Measurements from ENCODE around the gene TBC1D24. TPM values are rescaled to one million over a fixed set of nuclear protein-coding genes. Genes with fewer than 3 reads are reported as not detected.

The TBC1D24 gene
- total and polyA plus RNA-seq, 4 donors = 0.38 to 15.6 (median 5.0) TPM

- intact Hi-C loops (cut with DNase I) = no loop called here
These were observed 21.5 kb downstream of the TBC1D24 start for GRCh38 chr16:2496223-2497115.

GRCh38 chr16:2497116-2497630, 22.2 kb downstream of the TBC1D24 start:
- Histone ChIP-seq H3K4me3 (ENCODE audit: low read length in 2 of 2) (no peak overlapping the region), H3K36me3 (ENCODE audit: control insufficient read depth in 1 of 2, insufficient read depth in 2 of 2, low read length in 1 of 2) (no peaks in the 10 kb centered on the region), H3K4me1 (ENCODE audit: control insufficient read depth in 1 of 2, insufficient read depth in 2 of 2, low read length in 2 of 2) (no peaks in the 10 kb centered on the region), H3K9me3 (ENCODE audit: control insufficient read depth, low read length) (no peaks in the 10 kb centered on the region), H3K27ac (ENCODE audit: low read depth in 1 of 2, low read length in 2 of 2) (no peak overlapping the region), H3K27me3 (ENCODE audit: control insufficient read depth in 1 of 2, insufficient read depth in 2 of 2, low read length in 1 of 2) (no peaks in the 10 kb centered on the region)
- DNase-seq = peak in 1 of 2 donors; percentile 78
- WGBS, 2 donors = 23 to 26% methylated on average over 21 of the region's 21 CpGs
- intact Hi-C loops (cut with DNase I) = no loop called here
- ATAC-seq (ENCODE audit: low FRiP score) = peak; percentile 54

More at GRCh38 chr16:2496223-2497115, 21.5 kb downstream of the TBC1D24 start:
- Histone ChIP-seq H3K4me3 (ENCODE audit: low read length in 2 of 2) (no peak overlapping the region), H3K4me1 (ENCODE audit: control insufficient read depth in 1 of 2, insufficient read depth in 2 of 2, low read length in 2 of 2) (no peaks in the 10 kb centered on the region), H3K9me3 (ENCODE audit: control insufficient read depth, low read length) (no peaks in the 10 kb centered on the region), H3K27ac (ENCODE audit: low read depth in 1 of 2, low read length in 2 of 2) (no peak overlapping the region), H3K27me3 (ENCODE audit: control insufficient read depth in 1 of 2, insufficient read depth in 2 of 2, low read length in 1 of 2) (no peaks in the 10 kb centered on the region), H3K36me3 (ENCODE audit: control insufficient read depth in 1 of 2, insufficient read depth in 2 of 2, low read length in 1 of 2) (no peaks in the 10 kb centered on the region)
- ATAC-seq (ENCODE audit: low FRiP score) (no peak), DNase-seq (no peak)
- WGBS, 2 donors = 94 to 95% methylated on average over 62 of the region's 62 CpGs

DNA sequence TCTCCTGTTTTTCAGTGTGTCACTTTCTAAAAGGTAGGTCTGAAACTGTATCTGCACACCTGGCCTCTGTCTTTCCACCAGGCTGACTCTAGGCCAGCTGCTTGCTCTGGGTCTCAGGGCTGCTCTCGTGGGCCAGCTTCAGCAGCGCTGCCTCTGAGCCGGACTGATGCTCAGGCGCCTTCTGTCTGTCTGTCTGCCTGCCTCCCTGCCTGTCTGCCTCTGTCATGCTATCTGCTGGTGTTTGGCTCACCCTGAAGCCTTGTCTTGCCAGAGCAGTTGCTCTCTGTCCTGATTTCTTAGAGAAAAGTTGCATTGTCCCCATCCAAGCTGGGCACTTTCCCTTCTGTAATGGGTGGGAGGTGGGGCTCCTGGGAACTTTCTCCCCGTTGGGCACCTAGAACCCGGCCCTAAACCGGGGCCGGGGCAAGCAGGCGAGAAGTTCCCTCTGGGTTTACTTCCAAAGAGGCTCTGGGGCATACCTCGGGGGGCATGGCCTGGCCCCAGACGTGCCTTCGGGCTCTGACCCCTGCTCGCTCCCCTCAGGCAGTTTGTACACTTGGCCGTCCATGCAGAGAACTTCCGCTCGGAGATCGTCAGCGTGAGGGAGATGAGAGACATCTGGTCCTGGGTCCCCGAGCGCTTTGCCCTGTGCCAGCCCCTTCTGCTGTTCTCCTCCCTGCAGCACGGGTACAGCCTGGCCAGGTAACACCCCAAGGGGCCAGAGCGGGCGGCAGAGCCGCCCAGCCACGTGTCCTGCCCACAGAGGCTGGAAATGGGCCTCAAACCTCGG, 23.0 kb downstream of the TBC1D24 start:
- Histone ChIP-seq H3K27me3 (ENCODE audit: control insufficient read depth in 1 of 2, insufficient read depth in 2 of 2, low read length in 1 of 2) (no peaks in the 10 kb centered on the region), H3K4me1 (ENCODE audit: control insufficient read depth in 1 of 2, insufficient read depth in 2 of 2, low read length in 2 of 2) (no peaks in the 10 kb centered on the region), H3K9me3 (ENCODE audit: control insufficient read depth, low read length) (no peaks in the 10 kb centered on the region), H3K27ac (ENCODE audit: low read depth in 1 of 2, low read length in 2 of 2) (no peak overlapping the region), H3K36me3 (ENCODE audit: control insufficient read depth in 1 of 2, insufficient read depth in 2 of 2, low read length in 1 of 2) (no peaks in the 10 kb centered on the region), H3K4me3 (ENCODE audit: low read length in 2 of 2) (no peak overlapping the region)
- intact Hi-C loops (cut with DNase I) = loop anchor here in 1 of 2 donors (2.0 kb wide), 1 partner anchor 157 kb away; the partner anchor contains the start of gene ABCA3
- no peak for ATAC-seq (ENCODE audit: low FRiP score)
- DNase-seq = no peak
- 65 to 72% methylated on average over 26 of the region's 26 CpGs for WGBS, 2 donors

GRCh38 chr16:2498531-2499253, 23.8 kb downstream of the TBC1D24 start:
- ATAC-seq (ENCODE audit: low FRiP score) = no peak

GRCh38 chr16:2499454-2499853, 24.5 kb downstream of the TBC1D24 start:
- Histone ChIP-seq H3K27me3 (ENCODE audit: control insufficient read depth in 1 of 2, insufficient read depth in 2 of 2, low read length in 1 of 2) (no peaks in the 10 kb centered on the region), H3K27ac (ENCODE audit: low read depth in 1 of 2, low read length in 2 of 2) (no peak overlapping the region), H3K4me1 (ENCODE audit: control insufficient read depth in 1 of 2, insufficient read depth in 2 of 2, low read length in 2 of 2) (no peaks in the 10 kb centered on the region), H3K4me3 (ENCODE audit: low read length in 2 of 2) (no peak overlapping the region), H3K36me3 (ENCODE audit: control insufficient read depth in 1 of 2, insufficient read depth in 2 of 2, low read length in 1 of 2) (no peaks in the 10 kb centered on the region), H3K9me3 (ENCODE audit: control insufficient read depth, low read length) (no peaks in the 10 kb centered on the region)
- intact Hi-C loops (cut with DNase I) = loop anchor here in 1 of 2 donors (2.0 kb wide), 1 partner anchor 159 kb away; the partner anchor contains the start of gene ABCA3
- ATAC-seq (ENCODE audit: low FRiP score) = no peak
- no peak for DNase-seq
- 89 to 98% methylated on average over 5 to 6 of the region's 6 CpGs for whole genome bisulfite sequencing, 2 donors

More at GRCh38 chr16:2498531-2499253, 23.8 kb downstream of the TBC1D24 start:
- 45 to 48% methylated on average over 15 of the region's 15 CpGs for WGBS, 2 donors
- no peak for DNase-seq
- Histone ChIP-seq H3K4me1 (ENCODE audit: control insufficient read depth in 1 of 2, insufficient read depth in 2 of 2, low read length in 2 of 2) (no peaks in the 10 kb centered on the region), H3K27ac (ENCODE audit: low read depth in 1 of 2, low read length in 2 of 2) (no peak overlapping the region), H3K9me3 (ENCODE audit: control insufficient read depth, low read length) (no peaks in the 10 kb centered on the region), H3K4me3 (ENCODE audit: low read length in 2 of 2) (no peak overlapping the region), H3K27me3 (ENCODE audit: control insufficient read depth in 1 of 2, insufficient read depth in 2 of 2, low read length in 1 of 2) (no peaks in the 10 kb centered on the region), H3K36me3 (ENCODE audit: control insufficient read depth in 1 of 2, insufficient read depth in 2 of 2, low read length in 1 of 2) (no peaks in the 10 kb centered on the region)
- intact Hi-C loops (cut with DNase I) = loop anchor here in 1 of 2 donors (2.0 kb wide), 1 partner anchor 158 kb away; the partner anchor contains the start of gene ABCA3

GRCh38 chr16:2499890-2500429, 25.0 kb downstream of the TBC1D24 start:
- Histone ChIP-seq H3K9me3 (ENCODE audit: control insufficient read depth, low read length) (no peaks in the 10 kb centered on the region), H3K36me3 (ENCODE audit: control insufficient read depth in 1 of 2, insufficient read depth in 2 of 2, low read length in 1 of 2) (no peaks in the 10 kb centered on the region), H3K4me1 (ENCODE audit: control insufficient read depth in 1 of 2, insufficient read depth in 2 of 2, low read length in 2 of 2) (no peaks in the 10 kb centered on the region), H3K27ac (ENCODE audit: low read depth in 1 of 2, low read length in 2 of 2) (no peak overlapping the region), H3K27me3 (ENCODE audit: control insufficient read depth in 1 of 2, insufficient read depth in 2 of 2, low read length in 1 of 2) (no peaks in the 10 kb centered on the region), H3K4me3 (ENCODE audit: low read length in 2 of 2) (no peak overlapping the region)
- intact Hi-C loops (cut with DNase I) = loop anchor here (2.0 to 5.0 kb wide), 2 partner anchors 73 to 159 kb away; partner anchors contain the start of genes ABCA3 (in 2 of the 2) and CCNF (in 1 of the 2)
- WGBS, 2 donors = 87 to 90% methylated on average over 29 of the region's 29 CpGs
- DNase-seq (no peak), ATAC-seq (ENCODE audit: low FRiP score) (no peak)

DNA sequence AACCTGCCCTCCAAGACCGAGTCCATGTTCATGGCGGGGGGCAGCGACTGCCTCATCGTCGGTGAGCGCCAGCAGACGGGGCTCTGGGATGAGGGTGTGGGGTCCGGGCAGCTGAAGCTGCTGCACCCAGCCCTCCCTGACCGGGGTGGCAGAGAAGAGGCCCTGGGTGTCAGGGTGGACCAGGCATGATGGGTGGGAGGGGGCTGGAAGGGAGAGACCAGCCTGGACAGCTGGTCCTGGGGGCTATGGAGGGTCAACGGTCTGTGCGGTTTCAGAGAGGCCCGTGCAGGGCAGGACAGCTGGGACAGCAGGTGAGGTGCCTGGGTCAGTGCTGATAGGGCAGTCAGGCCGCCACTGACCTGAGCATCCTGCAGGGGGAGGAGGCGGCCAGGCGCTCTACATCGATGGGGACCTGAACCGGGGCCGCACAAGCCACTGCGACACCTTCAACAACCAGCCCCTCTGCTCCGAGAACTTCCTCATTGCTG, 25.5 kb downstream of the TBC1D24 start:
- 86 to 87% methylated on average over 20 of the region's 20 CpGs for WGBS, 2 donors

More for the DNA sequence above, 25.5 kb downstream of the TBC1D24 start:
- no peak for ATAC-seq (ENCODE audit: low FRiP score)
- no peaks in the 10 kb centered on the region for H3K27me3 ChIP-seq (ENCODE audit: control insufficient read depth in 1 of 2, insufficient read depth in 2 of 2, low read length in 1 of 2)
- H3K4me1 ChIP-seq (ENCODE audit: control insufficient read depth in 1 of 2, insufficient read depth in 2 of 2, low read length in 2 of 2) = no peaks in the 10 kb centered on the region
- no peaks in the 10 kb centered on the region for H3K9me3 ChIP-seq (ENCODE audit: control insufficient read depth, low read length)
- no peak for DNase-seq
- H3K27ac ChIP-seq (ENCODE audit: low read depth in 1 of 2, low read length in 2 of 2) = no peak overlapping the region
- H3K36me3 ChIP-seq (ENCODE audit: control insufficient read depth in 1 of 2, insufficient read depth in 2 of 2, low read length in 1 of 2) = no peaks in the 10 kb centered on the region
- intact Hi-C loops (cut with DNase I) = loop anchor here (2.0 to 5.0 kb wide), 2 partner anchors 73 to 160 kb away; partner anchors contain the start of genes ABCA3 (in 1 of the 2) and CCNF (in 1 of the 2)
- H3K4me3 ChIP-seq (ENCODE audit: low read length in 2 of 2) = no peak overlapping the region
